CD14-positive monocyte (primary cell): ENCODE measurements around the gene CRHR2. TPM values are rescaled to one million over a fixed set of nuclear protein-coding genes. Genes with fewer than 3 reads are reported as not detected.

Experiments
- DNase-seq, 3 donors: peaks; one replicate each; pipeline ENCODE4 v3.0.0-alpha.2; 2011 to 2022
- H2AFZ ChIP-seq: 2 replicates; pipeline ENCODE4 v1.6.0; 2012; ENCODE audit warnings: mild to moderate bottlenecking, low read depth, low read length, inconsistent platforms; ENCODE audit not compliant: insufficient read depth, poor library complexity, severe bottlenecking
- H3K27ac ChIP-seq, 2 donors: 1 replicate in 1 of 2; 2 replicates in 1 of 2; pipeline ENCODE4 v1.5.1; 2012 to 2013; ENCODE audit warnings: low read length in 2 of 2, control low read depth in 1 of 2, inconsistent platforms in 1 of 2, low read depth in 1 of 2, mild to moderate bottlenecking in 1 of 2
- H3K27me3 ChIP-seq, 2 donors: one replicate each; pipeline versions ENCODE4 v1.6.0 to v1.6.1; 2011 to 2013; ENCODE audit warnings: low read length in 2 of 2; ENCODE audit not compliant: control insufficient read depth in 2 of 2, insufficient read depth in 2 of 2
- H3K36me3 ChIP-seq, 2 donors: replicated peaks in 1 of 2; 1 replicate in 1 of 2; 2 replicates in 1 of 2; pipeline versions ENCODE4 v1.5.1 to v1.6.1; 2012 to 2013; ENCODE audit warnings: low read length in 2 of 2, control low read depth in 1 of 2, inconsistent platforms in 1 of 2, mild to moderate bottlenecking in 1 of 2; ENCODE audit not compliant: insufficient read depth in 2 of 2, control insufficient read depth in 1 of 2
- H3K4me1 ChIP-seq, 2 donors: 1 replicate in 1 of 2; 2 replicates in 1 of 2; pipeline versions ENCODE4 v1.5.1 to v1.6.1; 2012 to 2013; ENCODE audit warnings: low read length in 2 of 2, control low read depth in 1 of 2, inconsistent platforms in 1 of 2, mild to moderate bottlenecking in 1 of 2, moderate library complexity in 1 of 2; ENCODE audit not compliant: insufficient read depth in 2 of 2, control insufficient read depth in 1 of 2
- H3K4me2 ChIP-seq: replicated peaks from 2 replicates; pipeline ENCODE3; 2012; ENCODE audit warnings: low read length, moderate library complexity, mild to moderate bottlenecking; ENCODE audit not compliant: poor library complexity, severe bottlenecking; ENCODE audit errors: extremely low read depth
- H3K4me3 ChIP-seq, 3 experiments: fragments of 200-600 bp in 1 of 3; sonication (generic) in 1 of 3; replicated peaks in 1 of 3; 1 replicate in 2 of 3; 2 replicates in 1 of 3; pipeline ENCODE4 v1.5.1; 2011 to 2013; ENCODE audit warnings: low read length in 3 of 3, mild to moderate bottlenecking in 3 of 3, control low read depth in 2 of 3, low read depth in 2 of 3, inconsistent platforms in 1 of 3, moderate library complexity in 1 of 3
- H3K79me2 ChIP-seq: 2 replicates; pipeline ENCODE4 v1.6.0; 2012; ENCODE audit warnings: mild to moderate bottlenecking, control low read depth, inconsistent platforms, low read length, moderate library complexity; ENCODE audit not compliant: insufficient read depth
- H3K9ac ChIP-seq: 2 replicates; pipeline ENCODE4 v1.6.0; 2017; ENCODE audit warnings: low read length, mild to moderate bottlenecking; ENCODE audit not compliant: insufficient read depth, poor library complexity, severe bottlenecking
- H3K9me3 ChIP-seq, 2 donors: replicated peaks in 1 of 2; 1 replicate in 1 of 2; 2 replicates in 1 of 2; pipeline versions ENCODE4 v1.5.1 to v1.6.1; 2012 to 2013; ENCODE audit warnings: low read length in 2 of 2, control low read depth in 1 of 2; ENCODE audit not compliant: control insufficient read depth in 1 of 2, insufficient read depth in 1 of 2
- H4K20me1 ChIP-seq: 2 replicates; pipeline ENCODE4 v1.6.0; 2012; ENCODE audit warnings: mild to moderate bottlenecking, low read length, control low read depth, moderate library complexity; ENCODE audit not compliant: insufficient read depth
- H3K27ac Mint-ChIP-seq, 7 donors: one replicate each; pipeline ENCODE4 v1.8.0; 2020; ENCODE audit warnings: mild to moderate bottlenecking in 7 of 7, mixed read lengths in 7 of 7, moderate library complexity in 6 of 7, inconsistent platforms in 2 of 7
- H3K27me3 Mint-ChIP-seq, 3 donors: one replicate each; pipeline ENCODE4 v1.8.0; 2021 to 2022; ENCODE audit warnings: low read depth in 3 of 3, mild to moderate bottlenecking in 3 of 3, mixed read lengths in 3 of 3, moderate library complexity in 3 of 3, inconsistent platforms in 1 of 3
- H3K36me3 Mint-ChIP-seq, 2 donors: one replicate each; pipeline ENCODE4 v1.8.0; 2020; ENCODE audit warnings: mixed read lengths in 2 of 2, inconsistent platforms in 1 of 2, mild to moderate bottlenecking in 1 of 2
- H3K4me1 Mint-ChIP-seq: one replicate; pipeline ENCODE4 v1.8.0; 2020; ENCODE audit warnings: mild to moderate bottlenecking, mixed read lengths
- H3K4me3 Mint-ChIP-seq, 2 donors: one replicate each; pipeline ENCODE4 v1.8.0; 2020; ENCODE audit warnings: mild to moderate bottlenecking in 2 of 2, mixed read lengths in 2 of 2, moderate library complexity in 1 of 2
- H3K9me3 Mint-ChIP-seq, 7 donors: one replicate each; pipeline ENCODE4 v1.8.0; 2020 to 2022; ENCODE audit warnings: mixed read lengths in 7 of 7, mild to moderate bottlenecking in 6 of 7, moderate library complexity in 6 of 7, inconsistent platforms in 2 of 7
- WGBS: methylation state at CpG from one replicate; pipeline ENCODE4 v1.1.5; 2013; ENCODE audit warnings: missing lambda C conversion rate; ENCODE audit not compliant: insufficient coverage; 5-methylcytosine and 5-hydroxymethylcytosine counted together
- intact Hi-C, 2 donors: fragments of 100-400 bp; cut with micrococcal nuclease; formaldehyde crosslinking; loops; one replicate each; pipeline versions ENCODE4 v1.15.0 to v1.15.1; 2023
- polyA plus RNA-seq, 3 donors: library from polyadenylated mRNA; depleted of rRNA in 1 of 3; unstranded in 2 of 3; stranded (reverse) in 1 of 3; fragments of 300-500 nt in 2 of 3; fragments of >200 nt in 1 of 3; fragmentation: Illumina TruSeq in 2 of 3; gene quantifications; 1 replicate in 2 of 3; 2 replicates in 1 of 3; pipeline ENCODE4 v1.2.3, GENCODE V29; 2012 to 2021
- TF ChIP-seq, protein P1 (sequence below): fragments of 200-600 bp; IDR thresholded peaks from one replicate; pipeline ENCODE4 v1.8.0; 2022; ENCODE audit warnings: antibody characterized with exemption, mild to moderate bottlenecking

The CRHR2 gene
- polyA plus RNA-seq, 3 donors = not detected

DNA sequence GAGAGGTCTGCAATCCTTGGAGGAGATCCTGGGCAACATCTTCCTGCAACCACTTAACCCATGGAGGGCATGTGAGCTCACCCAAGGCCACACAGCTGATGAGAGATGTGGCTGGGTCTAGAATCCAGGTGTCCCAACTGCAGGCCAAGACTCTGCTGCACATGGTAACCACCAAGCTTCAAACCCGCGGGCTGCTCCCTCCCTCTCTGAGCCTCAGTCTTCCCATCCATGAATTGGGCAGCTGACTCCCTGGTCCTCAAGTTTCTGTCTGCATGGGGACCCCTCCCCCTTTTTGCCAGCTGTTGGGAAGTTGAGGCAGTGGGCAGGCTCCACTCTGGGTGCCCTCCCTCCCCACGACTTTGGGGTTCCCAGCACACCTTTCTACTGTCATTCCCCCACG lies 48.7 kb upstream of the CRHR2 start:
- H2AFZ ChIP-seq = no peak overlapping the region
- peaks cover 15% of the 10 kb centered on the region for H3K4me1 Mint-ChIP-seq
- intact Hi-C loops = no loop called here
- peaks cover 4 to 13% (median 10%) of the 10 kb centered on the region in 3 donors for H3K27me3 Mint-ChIP-seq
- 79% methylated on average over 2 of the region's 4 CpGs for WGBS
- peaks cover 7 to 12% of the 10 kb centered on the region in 2 donors for H3K4me1 ChIP-seq
- TF ChIP-seq, protein P1, sequence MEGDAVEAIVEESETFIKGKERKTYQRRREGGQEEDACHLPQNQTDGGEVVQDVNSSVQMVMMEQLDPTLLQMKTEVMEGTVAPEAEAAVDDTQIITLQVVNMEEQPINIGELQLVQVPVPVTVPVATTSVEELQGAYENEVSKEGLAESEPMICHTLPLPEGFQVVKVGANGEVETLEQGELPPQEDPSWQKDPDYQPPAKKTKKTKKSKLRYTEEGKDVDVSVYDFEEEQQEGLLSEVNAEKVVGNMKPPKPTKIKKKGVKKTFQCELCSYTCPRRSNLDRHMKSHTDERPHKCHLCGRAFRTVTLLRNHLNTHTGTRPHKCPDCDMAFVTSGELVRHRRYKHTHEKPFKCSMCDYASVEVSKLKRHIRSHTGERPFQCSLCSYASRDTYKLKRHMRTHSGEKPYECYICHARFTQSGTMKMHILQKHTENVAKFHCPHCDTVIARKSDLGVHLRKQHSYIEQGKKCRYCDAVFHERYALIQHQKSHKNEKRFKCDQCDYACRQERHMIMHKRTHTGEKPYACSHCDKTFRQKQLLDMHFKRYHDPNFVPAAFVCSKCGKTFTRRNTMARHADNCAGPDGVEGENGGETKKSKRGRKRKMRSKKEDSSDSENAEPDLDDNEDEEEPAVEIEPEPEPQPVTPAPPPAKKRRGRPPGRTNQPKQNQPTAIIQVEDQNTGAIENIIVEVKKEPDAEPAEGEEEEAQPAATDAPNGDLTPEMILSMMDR = no peak
- H3K79me2 ChIP-seq = no peaks in the 10 kb centered on the region
- H3K27ac ChIP-seq = no peak overlapping the region
- H3K9me3 ChIP-seq = no peaks in the 10 kb centered on the region
- no peak overlapping the region for H3K27ac Mint-ChIP-seq
- H3K4me3 Mint-ChIP-seq = peak overlapping the region in 1 of 2 donors; percentile 9
- no peaks in the 10 kb centered on the region for H3K36me3 Mint-ChIP-seq
- peaks cover 0 to 10% (median 3%) of the 10 kb centered on the region in 7 donors for H3K9me3 Mint-ChIP-seq
- no peak overlapping the region for H3K4me3 ChIP-seq
- no peak overlapping the region for H3K4me2 ChIP-seq
- H3K36me3 ChIP-seq = no peaks in the 10 kb centered on the region
- no peak overlapping the region for H3K9ac ChIP-seq
- no peaks in the 10 kb centered on the region for H3K27me3 ChIP-seq
- no peaks in the 10 kb centered on the region for H4K20me1 ChIP-seq
- no peak for DNase-seq

DNA sequence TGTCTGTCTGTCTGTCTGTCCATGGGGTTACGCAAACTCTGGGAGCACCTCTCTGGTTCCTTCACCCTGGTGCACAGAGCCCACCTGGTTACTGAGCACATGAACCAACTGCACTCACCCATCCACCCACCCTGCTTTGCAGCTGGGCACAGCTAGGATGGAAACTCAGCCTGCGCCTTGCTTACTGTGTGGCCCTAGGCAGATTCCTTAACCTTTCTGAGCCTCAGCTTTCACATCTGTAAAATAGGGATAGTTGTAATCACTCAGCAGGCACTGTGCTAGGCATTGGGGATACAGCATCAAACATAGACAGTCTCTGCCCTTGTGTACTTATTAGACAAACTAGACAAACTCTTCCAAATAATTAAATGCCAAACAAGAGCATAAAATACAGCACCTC lies 47.8 kb upstream of the CRHR2 start:
- Histone ChIP-seq H3K9ac (no peak overlapping the region), H3K4me1 (peaks cover 7 to 12% of the 10 kb centered on the region in 2 donors), H2AFZ (no peak overlapping the region), H3K4me2 (no peak overlapping the region), H4K20me1 (no peaks in the 10 kb centered on the region), H3K36me3 (no peaks in the 10 kb centered on the region), H3K9me3 (no peaks in the 10 kb centered on the region), H3K79me2 (no peaks in the 10 kb centered on the region), H3K27me3 (no peaks in the 10 kb centered on the region), H3K4me3 (no peak overlapping the region), H3K27ac (no peak overlapping the region)
- WGBS = 100% methylated on average over 1 of the region's 2 CpGs
- peak overlapping the region in 1 of 7 donors; percentile 44 for H3K27ac Mint-ChIP-seq
- H3K36me3 Mint-ChIP-seq = no peaks in the 10 kb centered on the region
- no peak for DNase-seq
- no peak overlapping the region for H3K4me3 Mint-ChIP-seq
- H3K9me3 Mint-ChIP-seq = peaks cover 0 to 6% (median 1%) of the 10 kb centered on the region in 7 donors
- H3K4me1 Mint-ChIP-seq = peaks cover 15% of the 10 kb centered on the region
- intact Hi-C loops = no loop called here
- H3K27me3 Mint-ChIP-seq = peaks cover 1 to 12% (median 10%) of the 10 kb centered on the region in 3 donors
- TF ChIP-seq, protein P1 = no peak
